Endothelial cell of umbilical vein (primary cell): Measurements from ENCODE around the gene PTPRE. TPM values are rescaled to one million over a fixed set of nuclear protein-coding genes. Genes with fewer than 3 reads are reported as not detected.

Experiments
- BruUV-seq: library from RNA; stranded (reverse); fragments of 400-500 nt; replicated peaks from 2 replicates; lab custom pipeline; 2021; lab: Mats Ljungman, UMichigan
- CTCF ChIA-PET: fragments of 300-600, 350-600 bp; sonication (Branson Sonifier 250); formaldehyde crosslinking; loops from one replicate; lab custom pipeline; 2021; ENCODE audit warnings: antibody characterized with exemption, inconsistent platforms; lab: Charles Lee
- POLR2A ChIA-PET: fragments of 300-600, 350-600 bp; sonication (Branson Sonifier 250); formaldehyde crosslinking; loops from one replicate; lab custom pipeline; 2021; ENCODE audit warnings: antibody characterized with exemption, inconsistent platforms; lab: Charles Lee
- DNase-seq: peaks from one replicate; pipeline ENCODE4 v3.0.0-alpha.2; 2011; ENCODE audit warnings: low read depth, low spot score
- FAIRE-seq: peaks from 2 replicates; lab custom pipeline; 2011; peaks lifted over from hg19 to GRCh38; lab: Jason Lieb, UNC
- H2AFZ ChIP-seq: 2 replicates; pipeline ENCODE4 v1.6.0; 2012; ENCODE audit warnings: low read depth, low read length, control low read depth, inconsistent platforms
- H3K27ac ChIP-seq: 2 replicates; pipeline ENCODE4 v1.5.1; 2011; ENCODE audit warnings: low read depth, mild to moderate bottlenecking, control low read depth, low read length, moderate library complexity; ENCODE audit not compliant: insufficient read depth
- H3K27me3 ChIP-seq, 2 experiments: 2 replicates each; pipeline versions ENCODE4 v1.6.0 to v1.6.1; 2011; ENCODE audit warnings: low read length in 2 of 2, mixed read lengths in 1 of 2; ENCODE audit not compliant: control insufficient read depth in 2 of 2, insufficient read depth in 2 of 2
- H3K36me3 ChIP-seq, 2 experiments: 2 replicates in 1 of 2; 3 replicates in 1 of 2; pipeline ENCODE4 v1.5.1; 2011; ENCODE audit warnings: low read length in 2 of 2, mild to moderate bottlenecking in 1 of 2, moderate library complexity in 1 of 2; ENCODE audit not compliant: control insufficient read depth in 2 of 2, insufficient read depth in 2 of 2; ENCODE audit errors: extremely low read depth in 1 of 2
- H3K4me1 ChIP-seq: 3 replicates; pipeline ENCODE4 v1.5.1; 2011; ENCODE audit warnings: mild to moderate bottlenecking, low read length; ENCODE audit not compliant: control insufficient read depth, insufficient read depth; ENCODE audit errors: extremely low read depth
- H3K4me2 ChIP-seq: 2 replicates; pipeline ENCODE4 v1.6.1; 2011; ENCODE audit warnings: low read length, control low read depth, mixed read lengths; ENCODE audit not compliant: insufficient read depth
- H3K4me3 ChIP-seq, 3 experiments: fragments of 200-600 bp in 1 of 3; sonication (generic), shearing (Covaris generic) in 1 of 3; replicated peaks in 1 of 3; 2 replicates each; pipeline ENCODE4 v1.5.1; 2011 to 2016; ENCODE audit warnings: control low read depth in 3 of 3, low read length in 3 of 3, mild to moderate bottlenecking in 2 of 3, inconsistent platforms in 1 of 3, low read depth in 1 of 3, moderate library complexity in 1 of 3; ENCODE audit not compliant: insufficient read depth in 1 of 3
- H3K79me2 ChIP-seq: 2 replicates; pipeline ENCODE4 v1.6.0; 2012; ENCODE audit warnings: low read length, inconsistent platforms; ENCODE audit not compliant: control insufficient read depth, insufficient read depth
- H3K9ac ChIP-seq: replicated peaks from 2 replicates; pipeline ENCODE3; 2011; ENCODE audit warnings: low read length, control low read depth; ENCODE audit not compliant: insufficient read depth; ENCODE audit errors: extremely low read depth
- H3K9me1 ChIP-seq: replicated peaks from 3 replicates; pipeline ENCODE4 v1.6.0; 2011; ENCODE audit warnings: mild to moderate bottlenecking, low read length; ENCODE audit not compliant: control insufficient read depth, insufficient read depth; ENCODE audit errors: extremely low read depth
- H3K9me3 ChIP-seq: replicated peaks from 2 replicates; pipeline ENCODE4 v1.5.1; 2012; ENCODE audit warnings: low read length, inconsistent platforms; ENCODE audit not compliant: control insufficient read depth, insufficient read depth
- H4K20me1 ChIP-seq: replicated peaks from 2 replicates; pipeline ENCODE3; 2011; ENCODE audit warnings: mild to moderate bottlenecking, low read length; ENCODE audit not compliant: control insufficient read depth, insufficient read depth; ENCODE audit errors: extremely low read depth
- CTCF ChIP-seq, 2 donors: IDR thresholded peaks; 1 replicate in 1 of 2; 2 replicates in 1 of 2; pipeline ENCODE4 v1.5.1; 2011; ENCODE audit warnings: low read length in 2 of 2, mild to moderate bottlenecking in 2 of 2, moderate library complexity in 2 of 2, control low read depth in 1 of 2, inconsistent platforms in 1 of 2, low read depth in 1 of 2; ENCODE audit not compliant: insufficient read depth in 1 of 2; ENCODE audit errors: extremely low read depth in 1 of 2
- EZH2 ChIP-seq: IDR thresholded peaks from 2 replicates; pipeline ENCODE4 v1.6.1; 2012; ENCODE audit warnings: borderline replicate concordance, low read depth, mild to moderate bottlenecking, moderate library complexity, low read length, inconsistent platforms; ENCODE audit not compliant: severe bottlenecking
- FOS ChIP-seq: IDR thresholded peaks from 2 replicates; pipeline ENCODE4 v1.6.1; 2011; ENCODE audit warnings: mild to moderate bottlenecking, low read length, moderate library complexity, borderline replicate concordance; ENCODE audit not compliant: insufficient read depth
- GATA2 ChIP-seq: IDR thresholded peaks from 2 replicates; pipeline ENCODE4 v1.7.0; 2011; ENCODE audit warnings: low read depth, mild to moderate bottlenecking, moderate library complexity, mixed read lengths, low read length; ENCODE audit not compliant: insufficient read length, insufficient read depth
- JUN ChIP-seq: IDR thresholded peaks from 2 replicates; pipeline ENCODE4 v1.6.1; 2011; ENCODE audit warnings: borderline replicate concordance, low read depth; ENCODE audit not compliant: insufficient read length, insufficient read depth
- MAX ChIP-seq: IDR thresholded peaks from 2 replicates; pipeline ENCODE4 v1.6.1; 2011; ENCODE audit not compliant: insufficient read depth, insufficient read length
- MYC ChIP-seq: IDR thresholded peaks from one replicate; pipeline ENCODE4 v1.6.1; 2011; ENCODE audit warnings: mild to moderate bottlenecking, low read depth, low read length
- POLR2A ChIP-seq: IDR thresholded peaks from 2 replicates; pipeline ENCODE4 v1.6.1; 2012; ENCODE audit warnings: low read depth, mild to moderate bottlenecking, control low read depth, low read length
- POLR2AphosphoS5 ChIP-seq: IDR thresholded peaks from 2 replicates; pipeline ENCODE4 v1.6.1; 2012; ENCODE audit warnings: low read depth, mild to moderate bottlenecking, control low read depth, low read length, moderate library complexity; ENCODE audit not compliant: insufficient read depth
- dilution Hi-C: fragments of 300-500 bp; cut with MboI; formaldehyde crosslinking; loops from one replicate; pipeline ENCODE4 v1.15.0; 2019; ENCODE audit warnings: low sequenced_read_pairs; ENCODE audit not compliant: extremely low pct_ligation_motif_present
- intact Hi-C: fragments of 100-400 bp; cut with micrococcal nuclease; formaldehyde crosslinking; loops from one replicate; pipeline ENCODE4 v1.10.0; 2022
- polyA plus RNA-seq, 4 experiments: library from polyadenylated mRNA; depleted of rRNA in 3 of 4; stranded (reverse) in 3 of 4; unstranded in 1 of 4; fragments of >200 nt; gene quantifications; 2 replicates each; pipeline versions ENCODE4 v1.2.1 to v1.2.3, GENCODE V29; 2011 to 2012; ENCODE audit warnings: missing spikeins in 1 of 4
- total RNA-seq: library from RNA; stranded (reverse); gene quantifications from 2 replicates; pipeline ENCODE4 v1.2.3, GENCODE V29; 2021

Gene PTPRE
- total and polyA plus RNA-seq, 2 donors (not counting 3 experiments of a cell fraction or from before 2014, with no cell fraction given) = 37.3 to 116 TPM

GRCh38 chr10:127962205-127962604 lies 55.3 kb downstream of the PTPRE start:
- POLR2A ChIA-PET = no interaction called here
- Histone ChIP-seq H3K27ac (no peak overlapping the region), H4K20me1 (no peaks in the 10 kb centered on the region), H3K36me3 (peaks cover 0 to 4% of the 10 kb centered on the region in 2 experiments), H3K4me1 (peaks cover 9% of the 10 kb centered on the region), H2AFZ (no peak overlapping the region), H3K79me2 (peaks cover 2% of the 10 kb centered on the region), H3K9me1 (no peaks in the 10 kb centered on the region), H3K9ac (no peak overlapping the region), H3K4me3 (no peak overlapping the region), H3K4me2 (no peak overlapping the region), H3K27me3 (no peaks in the 10 kb centered on the region), H3K9me3 (no peaks in the 10 kb centered on the region)
- DNase-seq = no peak
- FAIRE-seq = no peak
- no TSS peak for BruUV-seq
- intact Hi-C loops = no loop called here
- dilution Hi-C loops = no loop called here
- no peak for TF ChIP-seq EZH2
- TF ChIP-seq GATA2 = no peak
- TF ChIP-seq CTCF (IDR thresholded peaks at IDR 0.05; ENCODE audit: extremely low read depth in 1 of 2, insufficient read depth in 1 of 2, low read depth in 1 of 2, low read length in 2 of 2) = no peak
- no peak for TF ChIP-seq MAX
- no peak for TF ChIP-seq MYC
- no peak for TF ChIP-seq POLR2AphosphoS5
- TF ChIP-seq POLR2A = no peak
- no peak for TF ChIP-seq JUN
- no peak for TF ChIP-seq FOS
- CTCF ChIA-PET = no interaction called here
